CD4-positive, alpha-beta T cell (primary cell): ENCODE measurements around the gene MRPS11. TPM values are rescaled to one million over a fixed set of nuclear protein-coding genes. Genes with fewer than 3 reads are reported as not detected.

Source experiments
- ATAC-seq: fragments of 200-7000 bp; cut with Tn5 transposase; one replicate; pipeline ENCODE4 v1.10.0; 2022; ENCODE audit warnings: mild to moderate bottlenecking; ENCODE audit not compliant: poor library complexity
- CTCF ChIA-PET: fragments of 350-600 bp; sonication (Branson Sonifier 250); formaldehyde crosslinking; loops from one replicate; lab custom pipeline; 2021; ENCODE audit warnings: antibody characterized with exemption, inconsistent platforms; lab: Charles Lee
- POLR2A ChIA-PET: fragments of 350-600 bp; sonication (Branson Sonifier 250); formaldehyde crosslinking; loops from one replicate; lab custom pipeline; 2021; ENCODE audit warnings: antibody characterized with exemption, inconsistent platforms; lab: Charles Lee
- DNase-seq, 14 experiments: peaks; one replicate each; pipeline ENCODE4 v3.0.0-alpha.2; 2013 to 2020; ENCODE audit warnings: mixed read lengths in 2 of 14
- H3K27ac ChIP-seq, 2 donors: one replicate each; pipeline versions ENCODE4 v1.5.1 to v1.7.0; 2013; ENCODE audit warnings: low read length in 2 of 2, low read depth in 1 of 2, mild to moderate bottlenecking in 1 of 2
- H3K27me3 ChIP-seq, 2 experiments: 1 replicate in 1 of 2; 2 replicates in 1 of 2; pipeline versions ENCODE4 v1.6.1 to v1.7.0; 2013; ENCODE audit warnings: low read length in 2 of 2, control low read depth in 1 of 2, mild to moderate bottlenecking in 1 of 2, moderate library complexity in 1 of 2; ENCODE audit not compliant: insufficient read depth in 2 of 2, control insufficient read depth in 1 of 2
- H3K36me3 ChIP-seq: one replicate; pipeline ENCODE4 v1.6.1; 2013; ENCODE audit warnings: low read length, control low read depth; ENCODE audit not compliant: insufficient read depth
- H3K4me1 ChIP-seq: one replicate; pipeline ENCODE4 v1.6.1; 2013; ENCODE audit warnings: low read length, control low read depth; ENCODE audit not compliant: insufficient read depth
- H3K4me3 ChIP-seq: one replicate; pipeline ENCODE4 v1.5.1; 2013; ENCODE audit warnings: mild to moderate bottlenecking, low read length, moderate library complexity
- H3K9me3 ChIP-seq, 2 experiments: 1 replicate in 1 of 2; 2 replicates in 1 of 2; pipeline versions ENCODE4 v1.6.1 to v1.7.0; 2013; ENCODE audit warnings: low read length in 2 of 2, mild to moderate bottlenecking in 2 of 2, control low read depth in 1 of 2, moderate library complexity in 1 of 2; ENCODE audit not compliant: control insufficient read depth in 1 of 2, insufficient read depth in 1 of 2
- H3K27ac Mint-ChIP-seq: one replicate; pipeline ENCODE4 v1.8.0; 2020; ENCODE audit warnings: mixed read lengths
- H3K27me3 Mint-ChIP-seq: one replicate; pipeline ENCODE4 v1.8.0; 2021; ENCODE audit warnings: mixed read lengths
- H3K36me3 Mint-ChIP-seq: one replicate; pipeline ENCODE4 v1.8.0; 2021; ENCODE audit warnings: low read depth, mixed read lengths
- H3K4me1 Mint-ChIP-seq: one replicate; pipeline ENCODE4 v1.8.0; 2021; ENCODE audit warnings: low read depth, mixed read lengths
- H3K4me3 Mint-ChIP-seq: one replicate; pipeline ENCODE4 v1.8.0; 2020; ENCODE audit warnings: mild to moderate bottlenecking, mixed read lengths
- H3K9me3 Mint-ChIP-seq: one replicate; pipeline ENCODE4 v1.8.0; 2020; ENCODE audit warnings: mixed read lengths
- CTCF ChIP-seq: fragments of 200-600 bp; IDR thresholded peaks from one replicate; pipeline ENCODE4 v1.8.0; 2022; ENCODE audit warnings: antibody characterized with exemption, mild to moderate bottlenecking
- intact Hi-C, 2 experiments: fragments of 100-400 bp; cut with DNase I in 1 of 2; cut with micrococcal nuclease in 1 of 2; formaldehyde crosslinking; loops; one replicate each; pipeline versions ENCODE4 v1.15.1 to v1.9.0; 2023 to 2025; cut with DNase I, micrococcal nuclease
- total RNA-seq, 174 experiments: library from RNA in 2 of 174; stranded (reverse) in 2 of 174; gene quantifications; one replicate each; pipeline ENCODE4 v1.2.3 and lab custom pipeline; 2021 to 2026

MRPS11 gene
- total RNA-seq, 2 experiments from 2014 or later: 8.0 to 8.4 TPM

- Histone ChIP-seq H3K9me3 (no peaks in the 10 kb centered on the region), H3K27me3 (no peaks in the 10 kb centered on the region), H3K4me3 (no peak overlapping the region), H3K4me1 (peaks cover 3% of the 10 kb centered on the region), H3K27ac (no peak overlapping the region), H3K36me3 (no peaks in the 10 kb centered on the region)
- H3K4me1 Mint-ChIP-seq: peaks cover 3% of the 10 kb centered on the region
- DNase-seq: no peak
- ATAC-seq: no peak
- CTCF ChIA-PET: interaction anchor here (0.6 kb wide), 1 partner anchor 18 kb away, joined by 3 read pairs; the partner anchor contains the start of gene MRPS11
- H3K36me3 Mint-ChIP-seq: no peaks in the 10 kb centered on the region
- no peak overlapping the region for H3K27ac Mint-ChIP-seq
- POLR2A ChIA-PET: no interaction called here
- H3K4me3 Mint-ChIP-seq: no peak overlapping the region
- peaks cover 19% of the 10 kb centered on the region for H3K27me3 Mint-ChIP-seq
- no peak for TF ChIP-seq CTCF
- intact Hi-C loops: no loop called here
- H3K9me3 Mint-ChIP-seq: no peaks in the 10 kb centered on the region
Observed at GRCh38 chr15:88449581-88449980, 17.9 kb upstream of the MRPS11 start.

GRCh38 chr15:88450125-88450798 is 17.2 kb upstream of the MRPS11 start:
- CTCF ChIA-PET: interaction anchor here (0.6 kb wide), 1 partner anchor 18 kb away, joined by 3 read pairs; the partner anchor contains the start of gene MRPS11

GRCh38 chr15:88453651-88454050 is 13.9 kb upstream of the MRPS11 start:
- H3K4me3 ChIP-seq: no peak overlapping the region
- Mint-ChIP-seq H3K9me3 (no peaks in the 10 kb centered on the region), H3K27ac (no peak overlapping the region), H3K4me3 (no peak overlapping the region), H3K36me3 (peaks cover 15% of the 10 kb centered on the region), H3K27me3 (peaks cover 4% of the 10 kb centered on the region), H3K4me1 (peaks cover 9% of the 10 kb centered on the region)
- peaks cover 18% of the 10 kb centered on the region for H3K36me3 ChIP-seq
- H3K27me3 ChIP-seq: no peaks in the 10 kb centered on the region
- H3K4me1 ChIP-seq: peaks cover 12% of the 10 kb centered on the region
- no peak overlapping the region for H3K27ac ChIP-seq
- CTCF ChIA-PET: no interaction called here
- POLR2A ChIA-PET: interaction anchor here (2.4 kb wide), 1 partner anchor 13 kb away, joined by 10 read pairs; the partner anchor contains the start of genes MRPL46 and MRPS11
- no peak for TF ChIP-seq CTCF
- intact Hi-C loops: no loop called here
- no peaks in the 10 kb centered on the region for H3K9me3 ChIP-seq
- ATAC-seq (no peak), DNase-seq (no peak)

More at GRCh38 chr15:88450125-88450798, 17.2 kb upstream of the MRPS11 start:
- ATAC-seq (peak; percentile 68), DNase-seq (peak in 13 of 14 experiments; percentile 23 to 68 (median 42))
- POLR2A ChIA-PET: no interaction called here
- Histone ChIP-seq H3K27me3 (no peaks in the 10 kb centered on the region), H3K27ac (no peak overlapping the region), H3K36me3 (no peaks in the 10 kb centered on the region), H3K4me3 (no peak overlapping the region), H3K4me1 (peaks cover 10% of the 10 kb centered on the region), H3K9me3 (no peaks in the 10 kb centered on the region)
- no peak overlapping the region for H3K4me3 Mint-ChIP-seq
- H3K4me1 Mint-ChIP-seq: peaks cover 9% of the 10 kb centered on the region
- peak; percentile 36 for TF ChIP-seq CTCF
- peaks cover 19% of the 10 kb centered on the region for H3K27me3 Mint-ChIP-seq
- intact Hi-C loops: no loop called here
- H3K36me3 Mint-ChIP-seq: no peaks in the 10 kb centered on the region
- H3K9me3 Mint-ChIP-seq: no peaks in the 10 kb centered on the region
- no peak overlapping the region for H3K27ac Mint-ChIP-seq
